AG20443 (cell line): ENCODE results near the gene NSD1.
A peak's percentile ranks its signal among the peaks of the same experiment; 100 is the strongest.

Experiments
- DNase-seq: peaks from one replicate; pipeline ENCODE4 v3.0.0; 2012; ENCODE audit warnings: low spot score, mixed read lengths

NSD1 gene

DNA sequence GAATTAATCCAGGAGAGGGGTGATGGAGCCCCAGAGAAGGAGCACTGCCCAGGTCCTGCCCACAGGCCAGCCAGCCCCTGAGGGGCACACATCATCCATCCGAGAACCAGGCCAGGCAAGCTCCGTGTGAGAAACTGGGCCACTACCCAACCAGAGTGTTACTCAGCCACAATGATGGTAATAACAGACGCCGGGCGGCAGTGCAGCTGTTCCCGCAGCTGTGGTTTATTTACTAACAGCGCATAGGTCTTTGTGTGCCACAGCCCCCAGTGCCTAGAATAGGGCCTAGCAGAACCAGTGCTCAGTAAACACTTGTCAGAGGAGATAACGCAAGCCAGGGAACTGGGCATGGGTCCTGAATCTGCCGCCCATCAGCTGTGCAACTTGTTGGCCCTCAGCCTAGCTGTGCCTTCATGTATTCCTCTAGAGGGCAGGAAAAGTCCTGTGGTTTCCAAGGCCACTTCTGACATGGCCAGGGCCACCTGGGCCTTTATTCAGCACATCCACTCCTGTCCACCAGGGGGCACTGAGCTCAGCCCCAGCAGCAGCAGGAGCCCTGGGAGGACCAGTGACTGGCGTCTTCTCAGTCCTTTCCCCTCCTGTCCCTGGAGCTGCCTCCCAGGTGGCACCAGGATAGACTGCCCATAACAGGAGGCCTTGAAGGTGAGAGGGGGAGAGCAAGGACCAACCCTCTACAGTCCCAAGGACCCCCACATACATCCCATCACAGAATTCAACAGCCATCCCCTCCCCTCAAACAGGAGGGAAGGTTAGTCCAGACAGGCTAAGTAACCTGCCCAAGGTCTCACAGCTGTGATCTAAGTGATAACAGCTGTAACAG is 176.0 kb downstream of the NSD1 start:
- DNase-seq: peak; percentile 74

DNA sequence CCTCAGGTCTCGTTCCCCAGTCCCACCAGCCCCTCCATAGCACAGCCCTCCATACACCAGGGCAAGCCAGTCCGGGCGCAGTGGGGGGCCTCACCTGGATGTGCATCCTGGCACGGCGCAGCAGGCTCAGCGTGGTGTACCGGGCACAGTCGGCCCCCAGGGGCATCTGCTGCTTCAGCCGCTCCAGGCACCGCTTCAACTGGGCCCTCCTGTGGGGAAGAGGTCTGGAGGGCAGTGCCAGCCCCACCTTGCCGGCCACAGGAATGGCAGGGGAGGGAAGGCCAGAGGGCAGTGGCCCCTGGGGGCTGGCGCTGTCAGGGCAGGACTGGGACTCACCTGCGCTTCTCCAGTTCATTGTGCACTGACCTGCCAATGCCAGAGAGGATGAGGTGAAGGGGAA is 176.8 kb downstream of the NSD1 start:
- DNase-seq: no peak

DNA sequence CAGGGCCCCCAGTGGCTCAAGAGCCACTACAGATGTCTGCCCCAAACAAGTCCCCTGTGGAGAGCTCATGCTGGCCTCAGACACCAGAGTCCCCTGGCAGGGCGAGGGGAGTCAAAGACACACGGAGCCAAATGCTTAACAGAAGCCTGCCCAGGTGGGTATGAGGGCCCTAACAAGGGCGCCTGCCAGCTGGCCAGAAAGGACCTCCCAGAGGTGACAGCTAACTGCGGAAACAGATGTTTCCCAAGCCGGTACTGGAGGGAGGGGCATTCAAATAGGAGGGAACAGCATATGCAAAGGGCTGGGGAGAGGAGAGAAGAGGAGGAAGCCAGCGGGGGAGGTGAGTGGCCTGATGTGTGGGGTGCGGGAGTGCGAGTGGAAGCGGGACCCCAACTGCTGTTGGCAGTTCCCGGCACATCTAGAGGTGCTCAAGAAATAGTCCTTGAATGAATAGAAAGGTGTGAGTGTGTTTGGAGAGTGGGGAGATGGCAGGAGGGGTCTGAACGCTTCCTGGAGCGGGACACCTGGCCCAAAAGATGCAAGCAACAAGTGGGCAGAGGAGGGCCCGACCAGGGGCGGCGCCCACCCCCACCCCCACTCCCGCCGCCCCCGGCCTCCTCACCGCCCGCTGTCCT is 177.3 kb downstream of the NSD1 start:
- DNase-seq: no peak

DNA sequence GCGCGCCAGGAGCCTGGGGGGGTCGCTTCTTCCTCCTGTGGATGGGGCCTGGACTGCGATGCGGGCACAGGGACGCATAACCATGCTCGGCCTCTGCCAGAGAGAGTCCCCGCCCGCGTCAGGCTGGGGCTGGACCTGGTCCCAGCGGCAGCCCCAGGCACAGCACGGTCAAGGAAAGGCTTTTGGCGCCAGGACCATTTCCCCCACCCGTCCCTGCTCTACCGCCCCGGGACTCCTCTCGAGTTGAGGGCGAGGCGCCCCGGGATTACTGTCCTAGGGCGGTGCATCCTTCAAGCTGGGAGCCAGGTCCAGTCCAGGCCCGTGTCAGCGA is 177.8 kb downstream of the NSD1 start:
- DNase-seq: peak; percentile 50

DNA sequence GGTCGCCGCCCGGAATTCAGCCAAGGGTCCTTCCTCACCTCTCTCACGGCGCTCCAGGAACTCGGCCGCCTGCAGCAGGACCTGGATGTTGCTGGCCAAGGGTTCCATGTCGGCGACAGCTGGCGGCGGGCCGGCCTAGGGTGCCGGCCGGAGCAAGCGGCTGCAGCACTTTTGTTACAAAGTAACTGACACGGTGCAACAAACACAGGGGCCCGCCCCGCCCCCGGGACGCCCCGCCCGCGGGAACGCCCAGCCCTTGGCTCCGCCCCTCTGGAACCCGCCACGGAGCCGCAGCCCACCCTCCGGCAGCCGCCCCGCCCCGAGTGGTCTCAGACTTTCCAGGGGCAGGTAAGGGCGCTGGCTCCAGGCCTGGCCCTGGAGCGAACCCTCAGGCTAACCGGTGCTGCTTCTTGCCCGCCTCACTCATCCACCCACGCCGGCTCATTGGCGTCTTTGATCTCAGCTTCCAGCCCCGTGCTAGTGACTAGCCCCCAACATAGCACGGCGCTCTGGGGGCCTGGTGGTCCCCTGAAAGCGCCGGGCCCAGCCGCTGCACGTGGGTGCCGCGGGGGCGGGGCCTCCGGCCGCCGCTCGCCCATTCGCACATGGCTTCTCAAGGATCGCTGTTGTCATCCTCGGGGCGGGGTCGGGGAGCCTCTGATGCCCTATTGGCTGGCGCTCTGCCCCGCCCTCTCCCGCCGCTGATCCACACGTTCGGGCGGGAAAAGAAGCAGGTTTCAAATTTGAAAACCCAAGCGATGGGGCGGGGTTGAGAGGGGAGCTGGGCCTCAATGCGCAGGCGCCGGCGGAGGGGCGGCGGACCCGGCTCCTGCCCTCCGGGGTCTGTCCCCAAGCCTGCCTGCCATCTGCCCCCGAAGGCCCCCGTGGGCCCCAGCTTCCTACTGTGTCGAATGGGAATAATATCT is 178.4 kb downstream of the NSD1 start, which contains the start of gene MXD3:
Gene MXD3 (minus strand): TSS at position 176 of the 926 bp plus-strand sequence. CDS start 68 bp downstream, at position 108.
- DNase-seq: peak; percentile 98

DNA sequence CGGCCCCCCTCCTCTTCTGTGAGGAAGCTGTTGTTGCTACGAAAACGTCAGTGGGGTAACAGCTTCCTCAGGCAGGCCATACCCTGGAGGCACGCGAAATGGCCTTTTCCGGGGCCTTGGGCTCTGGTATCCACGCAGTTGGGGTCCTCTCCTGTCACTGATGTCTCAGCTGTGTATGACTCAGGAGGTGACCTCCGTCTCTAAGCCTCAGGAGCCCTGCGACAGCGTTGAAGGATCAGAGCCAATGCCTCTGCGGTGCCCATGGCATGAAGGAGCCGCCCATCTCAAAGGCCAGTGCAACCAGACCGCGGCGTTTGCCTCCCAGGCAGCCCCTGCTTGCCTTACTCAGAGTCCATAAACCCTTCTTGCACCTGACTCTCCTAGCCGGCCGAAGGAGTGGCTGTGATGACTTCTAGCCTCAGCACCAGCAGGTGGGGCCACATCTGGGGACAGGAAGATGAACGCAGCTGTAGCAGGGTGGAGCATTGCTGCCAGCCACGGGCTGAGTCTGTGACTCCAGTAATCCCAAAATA is 179.1 kb downstream of the NSD1 start:
- DNase-seq: no peak

DNA sequence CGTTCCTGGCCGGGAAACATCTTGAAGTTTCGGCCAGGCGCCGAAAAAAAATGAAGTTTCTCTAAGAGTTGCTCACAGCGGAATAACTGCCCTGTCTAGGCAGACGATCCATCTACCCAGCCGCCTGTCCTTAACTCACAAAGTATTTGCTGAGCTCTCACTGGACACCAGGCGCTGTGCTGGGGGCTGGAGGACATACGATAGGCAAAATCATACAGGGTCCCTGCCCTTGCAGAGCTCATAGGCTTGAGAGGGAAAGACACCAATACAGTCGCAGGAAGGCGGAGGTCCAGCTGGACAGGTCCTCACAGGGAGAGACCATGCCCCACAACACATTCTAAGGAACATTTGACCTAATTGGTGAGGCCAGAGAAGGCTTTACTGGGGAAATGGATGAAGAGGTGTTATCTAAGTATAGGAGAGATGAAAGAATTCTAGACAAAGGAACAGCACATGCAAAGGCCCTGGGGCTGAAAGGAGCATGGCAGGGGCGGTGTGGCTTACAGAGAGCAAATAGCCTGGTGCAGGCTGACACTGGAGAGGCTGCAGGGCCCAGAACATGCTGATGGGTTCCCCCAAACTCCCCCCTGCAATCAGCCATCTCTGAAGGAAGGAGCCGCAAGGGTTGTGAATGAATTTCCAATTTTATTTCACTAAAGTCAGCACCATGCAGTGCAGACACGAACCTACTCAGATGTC is 180.1 kb downstream of the NSD1 start:
- no peak for DNase-seq

DNA sequence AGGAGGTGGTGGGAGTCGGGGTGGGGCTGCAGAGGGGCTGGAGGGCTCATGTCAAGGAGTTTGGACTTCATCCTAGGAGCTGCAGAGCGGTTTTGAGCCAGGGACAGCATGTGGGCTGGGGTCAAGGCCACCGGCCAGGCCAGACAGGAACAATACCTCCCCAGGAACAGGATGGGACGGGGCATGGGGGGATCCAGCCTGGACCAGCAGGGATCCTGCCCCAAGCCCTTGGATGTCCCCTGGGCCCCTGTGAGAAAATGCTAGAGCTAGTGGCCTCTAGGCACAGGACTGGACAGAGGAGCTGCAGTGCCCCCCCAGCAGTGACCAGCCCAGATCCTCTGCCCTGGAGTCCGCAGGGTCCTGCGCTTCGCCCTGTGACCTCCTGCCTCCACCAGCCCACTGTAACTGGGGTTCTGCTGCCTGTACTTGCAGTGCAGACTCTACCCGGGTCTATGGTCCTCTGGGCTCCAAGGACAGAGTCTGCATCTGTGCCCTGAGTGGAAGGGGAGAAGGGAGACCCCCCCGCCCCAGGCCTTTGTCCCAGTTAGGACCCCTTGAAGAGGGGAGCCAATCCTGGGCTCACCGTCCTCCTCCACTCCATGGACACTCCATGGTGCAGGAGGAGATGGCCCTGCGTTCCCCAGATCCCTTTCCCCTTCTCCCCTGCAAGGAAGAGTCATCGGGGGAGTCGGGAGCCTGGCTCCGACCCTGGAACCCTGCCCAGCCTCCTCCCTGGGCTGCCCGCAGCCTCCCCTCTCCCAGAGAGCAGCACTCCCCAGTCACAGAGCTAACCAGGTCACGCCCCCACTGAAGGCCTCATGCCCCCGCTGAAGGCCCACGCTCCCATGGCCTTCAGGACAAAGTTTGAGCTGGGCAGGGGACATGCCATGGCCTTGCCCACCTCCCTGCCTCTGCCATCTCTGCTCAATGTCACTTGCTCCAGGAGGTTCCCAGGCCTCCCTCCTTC is 181.1 kb downstream of the NSD1 start:
- DNase-seq: no peak

DNA sequence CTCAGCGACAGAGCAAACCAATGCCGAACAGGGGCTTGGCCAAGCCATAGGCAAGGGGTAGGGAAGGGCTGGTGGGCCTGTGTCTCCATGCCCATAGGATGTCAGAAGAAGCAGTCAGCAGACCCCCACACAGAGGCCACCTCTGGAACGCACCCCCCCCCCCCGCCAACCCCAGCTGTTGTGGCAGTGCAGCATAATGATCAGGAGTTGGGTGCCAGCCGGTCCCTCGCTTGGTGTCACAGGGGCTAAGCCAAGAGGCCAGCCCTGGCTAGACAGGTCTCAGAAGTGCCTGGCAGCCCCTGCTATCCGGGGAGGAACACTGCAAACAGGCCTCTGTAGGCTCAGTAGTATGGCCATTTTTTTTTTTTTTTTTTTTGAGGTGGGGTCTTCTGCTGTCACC is 181.8 kb downstream of the NSD1 start:
- DNase-seq: no peak

DNA sequence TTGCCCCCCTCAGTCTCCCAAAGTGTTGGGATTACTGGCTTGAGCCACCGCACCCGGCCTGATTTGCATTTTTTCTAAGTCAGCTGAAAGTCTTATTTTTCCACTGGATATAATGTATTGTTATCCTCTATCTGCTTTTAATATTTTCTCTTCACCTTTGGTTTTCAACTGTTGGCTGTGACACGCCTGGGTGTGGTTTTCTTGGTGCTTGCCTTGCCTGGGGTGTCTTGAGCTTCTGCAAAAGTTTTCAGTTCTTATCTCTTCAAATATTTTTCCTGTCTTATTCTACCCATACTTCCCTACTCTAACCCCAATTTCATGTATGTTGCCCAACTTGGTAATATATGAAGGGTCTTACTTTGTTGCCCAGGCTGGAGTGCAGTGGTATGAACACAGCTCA is 182.4 kb downstream of the NSD1 start:
- DNase-seq: no peak

DNA sequence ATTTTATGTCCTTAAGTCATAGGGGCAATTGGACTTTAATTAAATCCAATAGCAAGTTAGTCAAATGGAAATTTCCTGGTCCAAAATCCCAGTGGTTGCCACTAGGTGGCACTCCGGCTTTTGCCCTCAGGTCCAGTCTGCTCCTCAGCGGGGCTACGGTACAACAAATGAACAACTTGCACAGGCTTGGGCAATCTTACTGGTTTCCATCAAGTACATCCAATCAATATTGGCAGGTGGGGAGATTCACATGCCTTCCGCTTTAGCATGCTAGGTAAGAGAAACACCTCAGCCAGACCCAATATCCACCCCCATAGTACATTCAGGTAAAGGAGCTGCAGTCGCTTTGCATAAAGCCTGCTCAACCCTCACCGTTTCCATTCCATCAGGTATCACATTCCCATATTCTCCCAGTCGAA is 184.4 kb downstream of the NSD1 start:
- peak; percentile 84 for DNase-seq

DNA sequence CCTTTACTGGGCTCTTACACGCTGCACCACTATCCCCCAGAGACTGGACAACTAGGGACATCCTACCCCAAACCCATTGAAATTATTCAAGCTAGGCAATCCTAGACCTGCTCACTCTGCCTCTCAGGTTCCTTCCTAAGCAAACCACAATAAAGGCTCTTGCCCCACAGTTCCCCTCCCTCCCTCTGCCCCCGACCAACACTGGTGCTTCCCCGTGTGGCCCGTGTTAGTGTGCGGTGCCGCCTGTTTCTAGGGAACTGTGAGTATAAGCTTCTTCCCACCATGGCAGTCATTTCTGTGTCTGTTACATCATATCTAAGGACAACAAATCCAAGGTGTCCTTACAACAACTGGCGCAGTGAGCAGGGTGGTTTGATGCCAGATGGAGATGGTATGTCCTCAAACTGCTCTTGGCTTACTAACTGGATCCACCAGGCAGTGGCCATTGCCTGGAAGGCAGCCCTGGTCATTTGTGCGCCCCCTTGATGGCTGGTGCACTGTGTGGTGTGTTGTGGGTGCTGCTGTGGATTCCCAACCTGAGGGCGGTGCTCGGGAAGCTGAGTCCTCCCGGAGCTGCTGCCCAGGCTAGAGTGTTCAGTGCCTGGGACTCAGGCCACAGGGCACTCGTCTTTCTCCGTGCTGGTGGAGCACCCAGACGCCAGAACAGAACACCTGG is 186.5 kb downstream of the NSD1 start:
- no peak for DNase-seq

DNA sequence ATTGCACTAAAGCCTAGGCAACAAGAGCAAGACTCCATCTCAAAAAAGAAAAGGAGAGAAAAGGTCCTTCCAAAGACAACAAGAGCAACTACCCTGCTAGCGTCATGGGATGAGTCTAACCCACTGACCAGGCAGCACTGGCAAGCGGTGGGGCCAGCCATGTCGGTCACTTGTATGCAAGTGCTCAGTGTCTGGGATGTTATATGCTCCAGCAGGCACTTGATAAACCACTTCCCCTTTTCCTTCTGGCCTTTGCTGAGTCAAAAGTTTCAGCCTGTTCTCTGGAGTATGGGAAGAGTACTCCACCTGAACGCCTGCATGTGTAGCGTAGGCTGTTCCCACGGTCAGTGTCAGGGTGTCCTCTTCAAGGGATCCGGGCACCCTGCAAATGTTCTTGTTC is 187.3 kb downstream of the NSD1 start:
- no peak for DNase-seq

DNA sequence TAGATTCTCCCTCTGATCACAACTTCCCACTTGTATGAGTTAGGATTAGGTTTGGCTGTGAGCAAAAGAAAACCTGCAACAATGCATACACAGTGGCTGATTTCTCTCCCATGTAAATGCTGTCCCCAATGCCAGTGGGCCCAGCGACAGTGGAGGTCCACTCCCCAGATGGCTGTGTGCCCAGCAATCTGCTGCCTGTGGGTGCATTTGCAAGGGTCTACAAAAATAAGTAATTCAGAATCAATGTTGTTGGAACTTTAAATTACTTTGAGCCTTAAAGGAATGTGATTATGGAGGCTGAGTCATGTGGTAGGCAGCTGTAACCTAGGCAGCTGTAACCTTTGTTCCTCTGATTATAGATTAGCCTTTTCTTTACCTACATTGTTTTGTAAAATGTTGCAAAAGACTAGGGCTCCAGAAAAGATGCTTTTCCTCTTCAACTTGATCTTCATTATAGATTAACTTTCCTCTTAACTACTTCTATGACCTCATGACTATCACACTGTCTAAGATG is 192.4 kb downstream of the NSD1 start:
- no peak for DNase-seq

DNA sequence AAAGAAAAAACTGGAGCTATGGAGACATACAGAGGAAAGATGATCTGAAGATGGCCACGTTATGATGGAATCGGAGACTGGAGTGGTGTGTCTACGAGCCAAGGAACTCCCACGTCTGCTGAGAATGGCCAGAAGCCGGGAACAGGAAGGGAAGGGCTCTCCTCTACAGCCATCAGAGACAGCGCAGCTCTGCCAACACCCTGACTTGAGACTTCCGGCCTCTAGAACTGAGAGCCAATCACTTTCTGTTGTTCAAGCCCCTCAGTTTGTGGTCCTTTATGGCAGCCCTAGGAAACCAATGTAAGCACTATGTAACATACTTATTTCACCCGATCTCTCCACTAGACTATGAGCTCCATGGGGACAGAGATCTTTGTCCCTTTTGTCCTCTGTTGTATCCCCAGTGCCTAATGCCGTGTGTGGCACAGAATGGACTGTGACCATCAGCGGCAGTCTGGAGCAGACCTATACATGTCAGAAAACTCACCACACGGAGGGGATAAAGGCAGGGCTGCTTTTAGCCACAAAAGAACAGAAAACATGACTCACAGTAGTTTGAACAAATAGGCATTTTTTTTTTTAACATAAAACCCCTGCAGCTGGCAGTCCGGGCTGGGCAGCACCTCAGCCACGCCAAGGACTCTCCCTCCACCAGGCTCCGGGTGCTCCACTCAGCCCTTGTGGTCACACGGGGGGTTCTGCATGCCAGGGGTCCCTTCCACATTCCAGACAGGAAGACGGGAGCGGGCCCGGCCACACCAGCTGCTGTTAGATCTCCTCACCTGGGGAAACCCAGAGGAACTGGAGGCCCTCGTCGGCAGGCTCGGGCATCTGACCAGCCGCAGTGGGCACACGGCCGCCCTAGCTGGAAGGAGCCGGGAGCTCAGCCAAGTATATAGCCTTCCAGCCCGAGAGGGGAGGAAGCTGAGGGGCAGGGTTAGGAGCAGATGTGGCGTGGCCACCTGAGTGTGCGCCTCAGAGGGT is 194.3 kb downstream of the NSD1 start:
- peak; percentile 63 for DNase-seq

DNA sequence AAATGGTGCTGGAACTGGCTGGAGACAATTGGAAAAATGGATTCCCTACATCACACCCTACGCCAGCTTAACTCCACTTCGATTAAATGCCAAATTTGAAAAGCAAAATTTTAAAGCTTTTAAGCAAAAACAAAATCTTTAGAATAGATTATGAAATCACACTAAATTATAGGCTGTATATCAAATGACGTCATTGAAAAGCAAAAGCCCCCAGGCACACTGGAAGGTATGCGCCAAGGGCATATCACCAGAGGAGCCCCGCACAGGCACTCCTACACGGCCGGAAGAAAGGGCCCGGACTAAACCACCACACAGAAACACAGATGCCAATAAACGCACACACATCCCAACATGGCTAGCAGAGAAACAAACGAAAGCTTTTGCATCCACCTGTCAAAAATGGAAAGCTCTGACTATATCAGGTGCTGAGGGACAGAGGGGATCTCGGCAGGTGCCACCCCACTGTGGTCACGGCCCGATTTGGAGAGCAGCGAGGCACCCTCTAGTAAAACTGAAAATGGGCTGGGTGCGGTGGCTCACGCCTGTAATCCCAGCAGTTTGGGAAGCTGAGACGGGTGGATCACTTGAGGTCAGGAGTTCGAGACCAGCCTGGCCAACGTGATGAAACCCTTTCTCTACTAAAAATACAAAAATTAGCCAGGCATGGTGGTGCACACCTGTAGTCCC is 195.1 kb downstream of the NSD1 start:
- DNase-seq: no peak

DNA sequence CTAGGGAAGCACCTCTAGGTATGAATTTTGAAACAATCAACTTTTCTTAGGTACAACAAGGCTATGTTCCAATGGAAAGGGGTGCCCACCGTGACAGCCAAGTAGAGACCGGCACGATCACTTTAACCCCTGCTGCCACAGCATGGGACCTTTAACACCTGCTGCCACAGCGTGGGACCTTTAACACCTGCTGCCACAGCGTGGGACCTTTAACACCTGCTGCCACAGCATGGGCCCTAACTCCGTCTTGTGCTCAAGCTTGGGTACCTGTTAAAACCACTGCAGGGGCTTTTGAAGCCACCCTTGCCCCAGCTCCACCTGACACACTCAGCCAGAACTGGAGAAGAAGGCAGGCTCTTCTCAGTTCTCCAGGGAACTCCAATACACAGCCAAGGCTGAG is 196.3 kb downstream of the NSD1 start:
- no peak for DNase-seq
